HG03139 (cell line): Measurements from ENCODE around the gene PIK3C2G.
A peak's percentile ranks its signal among the peaks of the same experiment; 100 is the strongest.

Experiments used
- ATAC-seq: cut with Tn5 transposase; IDR thresholded peaks from one replicate; pipeline ENCODE4 v1.9.1; 2021; ENCODE audit not compliant: unreplicated experiment

PIK3C2G gene

GRCh38 chr12:18270958-18271460 is 9.7 kb downstream of the PIK3C2G start:
- ATAC-seq: no peak

GRCh38 chr12:18275981-18276380 is 14.7 kb downstream of the PIK3C2G start:
- no peak for ATAC-seq

- no peak for ATAC-seq
Observed at GRCh38 chr12:18277196-18277595, 15.9 kb downstream of the PIK3C2G start.

- ATAC-seq: no peak
Observed at GRCh38 chr12:18280728-18281127, 19.4 kb downstream of the PIK3C2G start.

GRCh38 chr12:18281941-18282340 is 20.6 kb downstream of the PIK3C2G start:
- ATAC-seq: no peak

GRCh38 chr12:18283831-18284230 is 22.5 kb downstream of the PIK3C2G start:
- no peak for ATAC-seq

GRCh38 chr12:18284386-18284785 is 23.1 kb downstream of the PIK3C2G start:
- ATAC-seq: no peak

GRCh38 chr12:18285161-18285560 is 23.8 kb downstream of the PIK3C2G start:
- no peak for ATAC-seq

GRCh38 chr12:18290386-18290785 is 29.1 kb downstream of the PIK3C2G start:
- no peak for ATAC-seq

GRCh38 chr12:18294889-18295288 is 33.6 kb downstream of the PIK3C2G start:
- ATAC-seq: no peak

GRCh38 chr12:18296201-18296908 is 35.0 kb downstream of the PIK3C2G start:
- no peak for ATAC-seq

- no peak for ATAC-seq
Observed at GRCh38 chr12:18296909-18297280, 35.6 kb downstream of the PIK3C2G start.

- ATAC-seq: no peak
Observed at GRCh38 chr12:18297902-18298301, 36.6 kb downstream of the PIK3C2G start.

GRCh38 chr12:18302809-18303430 is 41.6 kb downstream of the PIK3C2G start:
- ATAC-seq: no peak

- ATAC-seq: no peak
Observed at GRCh38 chr12:18304609-18305008, 43.3 kb downstream of the PIK3C2G start.

GRCh38 chr12:18306311-18306710 is 45.0 kb downstream of the PIK3C2G start:
- no peak for ATAC-seq

- no peak for ATAC-seq
Observed at GRCh38 chr12:18313306-18313705, 52.0 kb downstream of the PIK3C2G start.

- peak; percentile 63 for ATAC-seq
Observed at GRCh38 chr12:18320036-18320617, 58.8 kb downstream of the PIK3C2G start.

GRCh38 chr12:18320976-18321375 is 59.7 kb downstream of the PIK3C2G start:
- no peak for ATAC-seq

GRCh38 chr12:18323159-18323558 is 61.8 kb downstream of the PIK3C2G start:
- no peak for ATAC-seq

GRCh38 chr12:18327036-18327435 is 65.7 kb downstream of the PIK3C2G start:
- ATAC-seq: no peak

GRCh38 chr12:18332173-18332572 is 70.9 kb downstream of the PIK3C2G start:
- no peak for ATAC-seq
